Measurements from ENCODE around the gene CES4A. TPM values are rescaled to one million over a fixed set of nuclear protein-coding genes. Genes with fewer than 3 reads are reported as not detected.
"Not testable (repeated sequence)": the region's sequence is repeated elsewhere in the genome, so short reads cannot be mapped to it uniquely, and the experiment has no call there.

CES4A gene
- total and polyA plus RNA-seq, 2 donors (not counting 1 experiment from before 2014, with no cell fraction given) = 1.3 to 2.1 TPM

DNA sequence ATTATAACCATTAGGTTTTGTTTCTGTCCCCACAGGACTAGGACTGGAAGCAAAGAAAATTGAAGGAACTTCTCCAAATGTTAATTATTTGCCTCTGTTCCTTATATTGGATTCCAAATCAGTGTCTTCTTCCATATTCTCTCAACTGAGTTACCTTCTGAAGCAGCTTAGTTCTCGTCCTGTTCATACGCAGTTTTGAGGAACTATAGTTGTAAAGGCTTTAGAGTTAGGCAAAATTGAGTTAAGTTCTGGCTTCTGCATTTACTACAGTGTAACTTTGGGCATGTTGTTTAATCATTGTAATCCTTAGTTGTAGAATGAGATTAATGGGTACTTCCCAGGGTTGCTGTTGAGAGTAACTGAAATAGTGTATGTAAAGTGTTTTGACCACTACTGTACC, 51.8 kb downstream of the CES4A start:
- Histone ChIP-seq H3K4me2 (ENCODE audit: extremely low read depth, insufficient read depth, low read length) (no peak overlapping the region), H4K20me1 (ENCODE audit: control insufficient read depth, extremely low read depth, insufficient read depth, low read length) (no peaks in the 10 kb centered on the region), H3K9ac (ENCODE audit: insufficient read depth, low read length) (no peak overlapping the region), H3K4me1 (ENCODE audit: control insufficient read depth, extremely low read depth, insufficient read depth, low read length) (peaks cover 12% of the 10 kb centered on the region), H3K36me3 (ENCODE audit: control insufficient read depth, insufficient read depth, low read length) (peaks cover 2% of the 10 kb centered on the region), H3K9me3 (ENCODE audit: control insufficient read depth, insufficient read depth, low read depth, low read length) (no peaks in the 10 kb centered on the region), H3K4me3 (replicated peaks in 1 of 4; ENCODE audit: control extremely low read depth in 1 of 4, insufficient read depth in 1 of 4, low read depth in 3 of 4, low read length in 4 of 4) (no peak overlapping the region), H3K27me3 (ENCODE audit: control insufficient read depth, insufficient read depth, low read length) (no peaks in the 10 kb centered on the region), H2AFZ (ENCODE audit: low read length) (no peak overlapping the region), H3K27ac (ENCODE audit: insufficient read depth, low read length) (no peak overlapping the region), H3K79me2 (ENCODE audit: control insufficient read depth, insufficient read depth, low read length) (peaks cover 67% of the 10 kb centered on the region)
- TF ChIP-seq, protein P1, sequence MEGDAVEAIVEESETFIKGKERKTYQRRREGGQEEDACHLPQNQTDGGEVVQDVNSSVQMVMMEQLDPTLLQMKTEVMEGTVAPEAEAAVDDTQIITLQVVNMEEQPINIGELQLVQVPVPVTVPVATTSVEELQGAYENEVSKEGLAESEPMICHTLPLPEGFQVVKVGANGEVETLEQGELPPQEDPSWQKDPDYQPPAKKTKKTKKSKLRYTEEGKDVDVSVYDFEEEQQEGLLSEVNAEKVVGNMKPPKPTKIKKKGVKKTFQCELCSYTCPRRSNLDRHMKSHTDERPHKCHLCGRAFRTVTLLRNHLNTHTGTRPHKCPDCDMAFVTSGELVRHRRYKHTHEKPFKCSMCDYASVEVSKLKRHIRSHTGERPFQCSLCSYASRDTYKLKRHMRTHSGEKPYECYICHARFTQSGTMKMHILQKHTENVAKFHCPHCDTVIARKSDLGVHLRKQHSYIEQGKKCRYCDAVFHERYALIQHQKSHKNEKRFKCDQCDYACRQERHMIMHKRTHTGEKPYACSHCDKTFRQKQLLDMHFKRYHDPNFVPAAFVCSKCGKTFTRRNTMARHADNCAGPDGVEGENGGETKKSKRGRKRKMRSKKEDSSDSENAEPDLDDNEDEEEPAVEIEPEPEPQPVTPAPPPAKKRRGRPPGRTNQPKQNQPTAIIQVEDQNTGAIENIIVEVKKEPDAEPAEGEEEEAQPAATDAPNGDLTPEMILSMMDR (conservative IDR thresholded peaks at IDR 0.05 in 1 of 2, IDR thresholded peaks at IDR 0.05 in 1 of 2; ENCODE audit: low read depth in 1 of 2, low read length in 2 of 2) = no peak
- no peak for TF ChIP-seq EZH2 (IDR thresholded peaks at IDR 0.05; ENCODE audit: low read length, missing control alignments)
- DNase-seq (ENCODE audit: low read depth in 2 of 2) = no peak

DNA sequence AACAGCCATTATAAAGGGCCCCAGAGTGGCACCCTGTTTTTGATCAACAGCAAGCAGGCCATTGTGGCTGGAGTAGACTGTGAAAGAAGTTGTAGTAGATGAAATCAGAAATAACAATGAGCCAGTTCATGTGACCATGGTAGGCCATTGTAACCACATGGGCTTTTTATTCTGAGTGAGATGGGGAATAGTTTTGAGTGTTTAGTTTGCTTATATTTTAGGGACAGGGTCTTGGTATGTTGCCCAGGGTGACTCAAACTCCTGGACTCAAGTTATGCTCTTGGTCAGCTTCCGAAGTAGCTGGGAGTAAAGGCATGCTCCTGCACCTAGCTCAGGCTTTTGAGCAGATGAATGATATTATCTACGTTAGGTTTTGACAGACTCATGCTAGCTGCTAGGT, 52.5 kb downstream of the CES4A start:
- Histone ChIP-seq H2AFZ (ENCODE audit: low read length) (no peak overlapping the region), H3K4me3 (replicated peaks in 1 of 4; ENCODE audit: control extremely low read depth in 1 of 4, insufficient read depth in 1 of 4, low read depth in 3 of 4, low read length in 4 of 4) (no peak overlapping the region), H3K4me1 (ENCODE audit: control insufficient read depth, extremely low read depth, insufficient read depth, low read length) (peaks cover 12% of the 10 kb centered on the region), H3K4me2 (ENCODE audit: extremely low read depth, insufficient read depth, low read length) (peak overlapping the region; percentile 48), H3K27ac (ENCODE audit: insufficient read depth, low read length) (no peak overlapping the region), H3K27me3 (ENCODE audit: control insufficient read depth, insufficient read depth, low read length) (no peaks in the 10 kb centered on the region), H3K9ac (ENCODE audit: insufficient read depth, low read length) (no peak overlapping the region), H3K36me3 (ENCODE audit: control insufficient read depth, insufficient read depth, low read length) (peaks cover 2% of the 10 kb centered on the region), H3K9me3 (ENCODE audit: control insufficient read depth, insufficient read depth, low read depth, low read length) (no peaks in the 10 kb centered on the region), H4K20me1 (ENCODE audit: control insufficient read depth, extremely low read depth, insufficient read depth, low read length) (no peaks in the 10 kb centered on the region), H3K79me2 (ENCODE audit: control insufficient read depth, insufficient read depth, low read length) (peaks cover 60% of the 10 kb centered on the region)
- DNase-seq (ENCODE audit: low read depth in 2 of 2) = peak; percentile 78 to 85
- no peak for TF ChIP-seq EZH2 (IDR thresholded peaks at IDR 0.05; ENCODE audit: low read length, missing control alignments)
- TF ChIP-seq, protein P1 (conservative IDR thresholded peaks at IDR 0.05 in 1 of 2, IDR thresholded peaks at IDR 0.05 in 1 of 2; ENCODE audit: low read depth in 1 of 2, low read length in 2 of 2) = no peak

DNA sequence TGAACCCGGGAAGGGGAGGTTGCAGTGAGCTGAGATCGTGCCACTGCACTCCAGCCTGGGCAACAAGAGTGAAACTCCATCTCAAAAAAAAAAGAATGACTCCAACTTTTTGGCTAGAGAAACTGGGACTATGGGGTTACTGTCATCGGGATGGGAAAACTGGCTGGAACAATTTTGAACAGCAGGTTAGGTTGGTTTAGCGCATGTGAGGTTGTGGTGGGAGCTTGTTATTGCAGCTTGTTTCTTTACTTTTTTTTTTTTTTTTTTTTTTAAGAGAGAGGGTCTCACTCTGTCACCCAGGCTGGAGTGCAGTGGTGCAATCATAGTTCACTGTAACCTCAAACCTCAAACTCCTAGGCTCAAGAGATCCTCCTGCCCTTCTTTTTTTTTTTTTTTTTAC, 53.1 kb downstream of the CES4A start:
- not testable (repeated sequence) for H3K4me3 ChIP-seq (replicated peaks in 1 of 4; ENCODE audit: control extremely low read depth in 1 of 4, insufficient read depth in 1 of 4, low read depth in 3 of 4, low read length in 4 of 4); H3K27me3 ChIP-seq (ENCODE audit: control insufficient read depth, insufficient read depth, low read length); DNase-seq (ENCODE audit: low read depth in 2 of 2); H3K36me3 ChIP-seq (ENCODE audit: control insufficient read depth, insufficient read depth, low read length); H3K9me3 ChIP-seq (ENCODE audit: control insufficient read depth, insufficient read depth, low read depth, low read length); H4K20me1 ChIP-seq (ENCODE audit: control insufficient read depth, extremely low read depth, insufficient read depth, low read length); H3K9ac ChIP-seq (ENCODE audit: insufficient read depth, low read length); H3K27ac ChIP-seq (ENCODE audit: insufficient read depth, low read length); H2AFZ ChIP-seq (ENCODE audit: low read length); H3K4me2 ChIP-seq (ENCODE audit: extremely low read depth, insufficient read depth, low read length)
- Histone ChIP-seq H3K4me1 (ENCODE audit: control insufficient read depth, extremely low read depth, insufficient read depth, low read length) (peaks cover 12% of the 10 kb centered on the region), H3K79me2 (ENCODE audit: control insufficient read depth, insufficient read depth, low read length) (peaks cover 58% of the 10 kb centered on the region)

Data from fibroblast of lung (primary cell).